HepG2 (cell line): ENCODE results near the gene MBD4. TPM values are rescaled to one million over a fixed set of nuclear protein-coding genes. Genes with fewer than 3 reads are reported as not detected.
A peak's percentile ranks its signal among the peaks of the same experiment; 100 is the strongest.

Source experiments
- ATAC-seq: fragments of 200-7000 bp; cut with Tn5 transposase; 3 replicates; pipeline ENCODE4 v1.9.1; 2020; ENCODE audit warnings: mild to moderate bottlenecking, moderate library complexity
- BruUV-seq: library from RNA; stranded (reverse); fragments of 400-500 nt; replicated peaks from 2 replicates; lab custom pipeline; 2021; lab: Mats Ljungman, UMichigan
- CTCF ChIA-PET: fragments of 300-600 bp; formaldehyde crosslinking; extraction: SDS; loops from one replicate; lab custom pipeline; 2021; ENCODE audit warnings: low total read pairs, inconsistent platforms, low intra/inter-chr PET ratio; lab: Yijun Ruan, JAX
- POLR2A ChIA-PET: fragments of 350-600 bp; sonication (Branson Sonifier 250); formaldehyde crosslinking; loops from one replicate; lab custom pipeline; 2020; ENCODE audit warnings: antibody characterized with exemption, inconsistent platforms; lab: Yijun Ruan, JAX
- DNase-seq: peaks from one replicate; pipeline ENCODE4 v3.0.0-alpha.2; 2015; ENCODE audit warnings: low spot score
- FAIRE-seq: peaks from 3 replicates; lab custom pipeline; 2011; peaks lifted over from hg19 to GRCh38; lab: Jason Lieb, UNC
- H2AFZ ChIP-seq: one replicate; pipeline ENCODE4 v1.6.1; 2011; ENCODE audit warnings: low read length, inconsistent platforms
- H3K27ac ChIP-seq: fragments of 300-600 bp; 3 replicates; pipeline ENCODE4 v1.8.0; 2011; ENCODE audit warnings: mixed run types, mild to moderate bottlenecking, mixed read lengths, low read length, inconsistent platforms; ENCODE audit not compliant: insufficient read depth; ENCODE audit errors: extremely low read length
- H3K27me3 ChIP-seq, 2 experiments: fragments of 200-600 bp in 1 of 2; 2 replicates in 1 of 2; 3 replicates in 1 of 2; pipeline versions ENCODE4 v1.6.0 to v1.8.0; 2011; ENCODE audit warnings: low read length in 2 of 2, mild to moderate bottlenecking in 2 of 2, moderate library complexity in 2 of 2, inconsistent platforms in 1 of 2; ENCODE audit not compliant: insufficient read depth in 2 of 2, control insufficient read depth in 1 of 2
- H3K36me3 ChIP-seq, 2 experiments: fragments of 200-600 bp in 1 of 2; replicated peaks in 1 of 2; 2 replicates in 1 of 2; 3 replicates in 1 of 2; pipeline versions ENCODE4 v1.5.1 to v1.8.0; 2011; ENCODE audit warnings: low read length in 2 of 2, inconsistent platforms in 1 of 2; ENCODE audit not compliant: insufficient read depth in 2 of 2, control insufficient read depth in 1 of 2
- H3K4me1 ChIP-seq: 2 replicates; pipeline ENCODE4 v1.5.1; 2012; ENCODE audit warnings: low read length, inconsistent platforms; ENCODE audit not compliant: insufficient read depth
- H3K4me2 ChIP-seq: 2 replicates; pipeline ENCODE4 v1.6.0; 2011; ENCODE audit warnings: low read depth, low read length, inconsistent platforms
- H3K4me3 ChIP-seq, 3 experiments: fragments of 200-600 bp in 1 of 3; sonication (generic), shearing (Covaris generic) in 1 of 3; replicated peaks in 1 of 3; 2 replicates each; pipeline ENCODE4 v1.5.1; 2011 to 2016; ENCODE audit warnings: low read length in 3 of 3, inconsistent platforms in 2 of 3, low read depth in 2 of 3, mild to moderate bottlenecking in 2 of 3, control low read depth in 1 of 3, mixed read lengths in 1 of 3; ENCODE audit not compliant: insufficient read depth in 1 of 3
- H3K79me2 ChIP-seq: one replicate; pipeline ENCODE4 v1.6.1; 2011; ENCODE audit warnings: low read length, inconsistent platforms; ENCODE audit not compliant: insufficient read depth
- H3K9ac ChIP-seq: 2 replicates; pipeline ENCODE4 v1.6.0; 2011; ENCODE audit warnings: mild to moderate bottlenecking, low read depth, low read length, inconsistent platforms; ENCODE audit not compliant: insufficient read depth
- H3K9me3 ChIP-seq: 2 replicates; pipeline ENCODE4 v1.5.1; 2012; ENCODE audit warnings: mild to moderate bottlenecking, low read length
- H4K20me1 ChIP-seq: 2 replicates; pipeline ENCODE4 v1.6.0; 2011; ENCODE audit warnings: inconsistent platforms, mild to moderate bottlenecking, low read length, moderate library complexity; ENCODE audit not compliant: insufficient read depth
- ADNP ChIP-seq: sonication (generic); formaldehyde crosslinking; IDR thresholded peaks from 2 replicates; pipeline ENCODE4 v1.4.0; 2020; ENCODE audit warnings: missing genetic modification reagents
- BRCA1 ChIP-seq: sonication (generic); formaldehyde crosslinking; IDR thresholded peaks from 2 replicates; pipeline ENCODE4 v1.4.0; 2020; ENCODE audit warnings: missing genetic modification reagents
- CERS6 ChIP-seq: sonication (generic); formaldehyde crosslinking; IDR thresholded peaks from 2 replicates; pipeline ENCODE4 v1.5.0; 2020; ENCODE audit warnings: missing genetic modification reagents
- CHCHD3 ChIP-seq: sonication (generic); formaldehyde crosslinking; IDR thresholded peaks from 2 replicates; pipeline ENCODE4 v1.8.0; 2022; ENCODE audit warnings: mild to moderate bottlenecking, missing genetic modification reagents, moderate library complexity
- CHD4 ChIP-seq: fragments of 200-600 bp; sonication (generic); IDR thresholded peaks from 2 replicates; pipeline ENCODE4 v1.7.0; 2017; ENCODE audit warnings: mild to moderate bottlenecking, low read length, borderline replicate concordance
- DNMT3B ChIP-seq: conservative IDR thresholded peaks from 2 replicates; pipeline ENCODE4 v1.6.1; 2016; ENCODE audit warnings: missing biosample characterization, control low read depth
- HNF4A ChIP-seq: sonication (generic); formaldehyde crosslinking; IDR thresholded peaks from 2 replicates; pipeline ENCODE4 v1.4.0; 2020; ENCODE audit warnings: missing genetic modification reagents
- KDM1A ChIP-seq: IDR thresholded peaks from 2 replicates; pipeline ENCODE4 v1.6.1; 2016; ENCODE audit warnings: missing compliant biosample characterization
- MED8 ChIP-seq: sonication (generic); formaldehyde crosslinking; IDR thresholded peaks from 2 replicates; pipeline ENCODE4 v1.8.1; 2023; ENCODE audit warnings: mild to moderate bottlenecking, missing genetic modification reagents; ENCODE audit not compliant: insufficient replicate concordance
- MEIS2 ChIP-seq: sonication (generic); formaldehyde crosslinking; IDR thresholded peaks from 2 replicates; pipeline ENCODE4 v1.9.0; 2021; ENCODE audit warnings: mild to moderate bottlenecking, missing genetic modification reagents
- RCOR2 ChIP-seq: IDR thresholded peaks from 2 replicates; pipeline ENCODE4 v1.6.1; 2016; ENCODE audit warnings: missing biosample characterization, missing genetic modification reagents
- RXRB ChIP-seq: IDR thresholded peaks from 2 replicates; pipeline ENCODE4 v1.6.1; 2016; ENCODE audit warnings: borderline replicate concordance, missing genetic modification reagents, missing compliant biosample characterization
- SP1 ChIP-seq, 2 experiments: fragments of 450-650 bp in 1 of 2; sonication (generic) in 1 of 2; formaldehyde crosslinking in 1 of 2; IDR thresholded peaks; 2 replicates each; pipeline versions ENCODE4 v1.4.0 to v1.6.1; 2016 to 2020; ENCODE audit warnings: missing genetic modification reagents in 1 of 2
- TCF12 ChIP-seq, 2 experiments: fragments of 450-650 bp in 1 of 2; sonication (generic) in 1 of 2; formaldehyde crosslinking in 1 of 2; IDR thresholded peaks; 2 replicates each; pipeline versions ENCODE4 v1.6.1 to v1.8.0; 2017 to 2022; ENCODE audit warnings: antibody characterized with exemption in 1 of 2, mild to moderate bottlenecking in 1 of 2, missing genetic modification reagents in 1 of 2, moderate library complexity in 1 of 2
- TGIF2 ChIP-seq: IDR thresholded peaks from 2 replicates; pipeline ENCODE4 v1.6.1; 2016; ENCODE audit warnings: control low read depth, missing compliant biosample characterization
- YEATS4 ChIP-seq: sonication (generic); formaldehyde crosslinking; IDR thresholded peaks from 2 replicates; pipeline ENCODE4 v1.4.0; 2020; ENCODE audit warnings: missing genetic modification reagents, borderline replicate concordance
- ZMYM3 ChIP-seq: sonication (generic); formaldehyde crosslinking; IDR thresholded peaks from 2 replicates; pipeline ENCODE4 v1.5.1; 2020; ENCODE audit warnings: mild to moderate bottlenecking, missing genetic modification reagents
- ZNF138 ChIP-seq: sonication (generic); formaldehyde crosslinking; IDR thresholded peaks from 2 replicates; pipeline ENCODE4 v1.5.0; 2020; ENCODE audit warnings: mild to moderate bottlenecking, low read depth, missing genetic modification reagents
- ZNF232 ChIP-seq: sonication (generic); formaldehyde crosslinking; IDR thresholded peaks from 2 replicates; pipeline ENCODE4 v1.4.0; 2020; ENCODE audit warnings: missing genetic modification reagents, borderline replicate concordance
- ZNF235 ChIP-seq: sonication (generic); formaldehyde crosslinking; IDR thresholded peaks from 2 replicates; pipeline ENCODE4 v1.8.1; 2023; ENCODE audit warnings: mild to moderate bottlenecking, missing genetic modification reagents, borderline replicate concordance
- ZNF317 ChIP-seq: sonication (generic); formaldehyde crosslinking; IDR thresholded peaks from 2 replicates; pipeline ENCODE4 v1.5.0; 2020; ENCODE audit warnings: mild to moderate bottlenecking, missing genetic modification reagents
- ZNF678 ChIP-seq: sonication (generic); formaldehyde crosslinking; IDR thresholded peaks from 2 replicates; pipeline ENCODE4 v1.4.0; 2020; ENCODE audit warnings: mild to moderate bottlenecking, missing genetic modification reagents
- ZNF746 ChIP-seq: sonication (generic); formaldehyde crosslinking; IDR thresholded peaks from 2 replicates; pipeline ENCODE4 v1.8.0; 2022; ENCODE audit warnings: mild to moderate bottlenecking, missing genetic modification reagents
- ZNF883 ChIP-seq: sonication (generic); formaldehyde crosslinking; IDR thresholded peaks from 2 replicates; pipeline ENCODE4 v1.5.1; 2020; ENCODE audit warnings: mild to moderate bottlenecking, missing genetic modification reagents; ENCODE audit errors: not compliant biosample characterization
- ZNF891 ChIP-seq: sonication (generic); formaldehyde crosslinking; IDR thresholded peaks from 2 replicates; pipeline ENCODE4 v1.5.0; 2020; ENCODE audit warnings: mild to moderate bottlenecking, missing genetic modification reagents
- WGBS: methylation state at CpG from one replicate; pipeline ENCODE4 v1.1.6; 2017; ENCODE audit warnings: low lambda C conversion rate; 5-methylcytosine and 5-hydroxymethylcytosine counted together
- in situ Hi-C: cut with HindIII; loops from 2 replicates; pipeline ENCODE4 v1.10.0; 2017; ENCODE audit warnings: low pct_unique_long_range_greater_than_20kb; ENCODE audit not compliant: extremely low pct_ligation_motif_present
- intact Hi-C: fragments of 100-400 bp; cut with micrococcal nuclease; formaldehyde crosslinking; loops from one replicate; pipeline ENCODE4 v1.10.0; 2022; ENCODE audit not compliant: unreplicated experiment
- polyA plus RNA-seq, 8 experiments: library from polyadenylated mRNA; depleted of rRNA in 3 of 8; stranded (reverse) in 7 of 8; unstranded in 1 of 8; fragments of >200 nt; fragmentation: Illumina TruSeq in 4 of 8; extraction: Trizol in 4 of 8; gene quantifications; 2 replicates each; pipeline versions ENCODE4 v1.2.1 to v1.2.3, GENCODE V29; 2011 to 2016; ENCODE audit warnings: low read depth in 4 of 8, missing spikeins in 1 of 8, mixed read lengths in 1 of 8; ENCODE audit not compliant: insufficient read depth in 1 of 8
- total RNA-seq, 5 experiments: library from RNA; depleted of rRNA; stranded (reverse); fragments of >200 nt; fragmentation: Illumina TruSeq; extraction: Trizol; gene quantifications; 2 replicates each; pipeline ENCODE4 v1.2.3, GENCODE V29; 2016; ENCODE audit warnings: low read depth in 1 of 5

Gene MBD4
- total and polyA plus RNA-seq, 2 of the 13 experiments (the other 11 are each of a cell fraction or from before 2014, with no cell fraction given): 14.9 to 25.3 TPM

- TSS peak; percentile 49 for BruUV-seq
- Histone ChIP-seq H3K4me2 (peak overlapping the region; percentile 65), H3K9me3 (no peaks in the 10 kb centered on the region), H3K36me3 (peaks cover 5 to 19% of the 10 kb centered on the region in 2 experiments; a peak in 4 of 5 replicates), H2AFZ (no peak overlapping the region), H3K4me1 (peaks cover 62% of the 10 kb centered on the region), H3K4me3 (peak overlapping the region; percentile 86 to 96 (median 90)), H3K27ac (peak overlapping the region; percentile 75), H3K27me3 (no peaks in the 10 kb centered on the region; a peak in 1 of 5 replicates), H3K9ac (peak overlapping the region; percentile 88), H4K20me1 (no peaks in the 10 kb centered on the region), H3K79me2 (peaks cover 26% of the 10 kb centered on the region)
- under 1% methylated on average over 12 of the region's 17 CpGs for WGBS
- in situ Hi-C loops (no loop called here), intact Hi-C loops (no loop called here)
- FAIRE-seq (no peak), ATAC-seq (peak; percentile 28), DNase-seq (no peak)
- ChIA-PET CTCF (no interaction called here), POLR2A (interaction anchor here (0.6 to 2.9 kb wide), 15 partner anchors 9 to 187 kb away, joined by 3 to 26 read pairs (median 6); partner anchors contain the start of gene EFCAB12)
- TF ChIP-seq RCOR2 (CRISPR knock-in tag): no peak
- TF ChIP-seq MED8 (CRISPR knock-in tag): peak; percentile 29
- 0 out of 2 replicates have a peak, but pooled peaks have one; percentile 7 for TF ChIP-seq MEIS2
- 0 out of 2 replicates have a peak, but pooled peaks have one; percentile 47 for TF ChIP-seq BRCA1 (CRISPR knock-in tag)
- TF ChIP-seq KDM1A (CRISPR knock-in tag): peak; percentile 74; the same call in 1 of the 2 replicates
- TF ChIP-seq ADNP (CRISPR knock-in tag): peak; percentile 64; the same call in 1 of the 2 replicates
- TF ChIP-seq ZNF235: 0 out of 2 replicates have a peak, but pooled peaks have one; percentile 49
- TF ChIP-seq ZNF232 (CRISPR knock-in tag): 0 out of 2 replicates have a peak, but pooled peaks have one; percentile 29
- no peak; the same call in 1 of the 2 replicates for TF ChIP-seq ZNF317 (CRISPR knock-in tag)
- TF ChIP-seq ZNF746 (CRISPR knock-in tag): 0 out of 2 replicates have a peak, but pooled peaks have one; percentile 19
- TF ChIP-seq ZNF678 (CRISPR knock-in tag): 0 out of 2 replicates have a peak, but pooled peaks have one; percentile 23
- TF ChIP-seq YEATS4 (CRISPR knock-in tag): 0 out of 2 replicates have a peak, but pooled peaks have one; percentile 17
- TF ChIP-seq ZNF891 (CRISPR knock-in tag): peak; percentile 62; the same call in 1 of the 2 replicates
- TF ChIP-seq TCF12 (IDR thresholded peaks at IDR 0.05): no peak
- TF ChIP-seq TCF12 (CRISPR knock-in tag; IDR thresholded peaks at IDR 0.05): 0 out of 2 replicates have a peak, but pooled peaks have one; percentile 50
- peak; percentile 81 for TF ChIP-seq CHD4
- peak; percentile 83 for TF ChIP-seq ZNF883
- TF ChIP-seq TGIF2 (CRISPR knock-in tag): peak; percentile 59; the same call in 1 of the 2 replicates
- no peak for TF ChIP-seq CHCHD3 (CRISPR knock-in tag)
- peak; percentile 6; the same call in 1 of the 2 replicates for TF ChIP-seq RXRB (CRISPR knock-in tag)
- no peak for TF ChIP-seq SP1 (IDR thresholded peaks at IDR 0.05)
- no peak for TF ChIP-seq SP1 (CRISPR knock-in tag; IDR thresholded peaks at IDR 0.05)
- TF ChIP-seq CERS6 (CRISPR knock-in tag): no peak
- TF ChIP-seq HNF4A (CRISPR knock-in tag): peak; percentile 10; the same call in 1 of the 2 replicates
- 0 out of 2 replicates have a peak, but pooled peaks have one; percentile 51 for TF ChIP-seq DNMT3B (CRISPR knock-in tag)
- peak; percentile 91 for TF ChIP-seq ZMYM3 (CRISPR knock-in tag)
- 0 out of 2 replicates have a peak, but pooled peaks have one; percentile 58 for TF ChIP-seq ZNF138 (CRISPR knock-in tag)
Observed at GRCh38 chr3:129439226-129439816, 427 bp downstream of the MBD4 start.
